HG03280 (cell line): ENCODE data around the gene NKAIN1.

ENCODE experiments used
- ATAC-seq: cut with Tn5 transposase; IDR thresholded peaks from one replicate; pipeline ENCODE4 v1.9.1; 2021; ENCODE audit warnings: mild to moderate bottlenecking, moderate library complexity; ENCODE audit not compliant: unreplicated experiment

Gene NKAIN1

DNA sequence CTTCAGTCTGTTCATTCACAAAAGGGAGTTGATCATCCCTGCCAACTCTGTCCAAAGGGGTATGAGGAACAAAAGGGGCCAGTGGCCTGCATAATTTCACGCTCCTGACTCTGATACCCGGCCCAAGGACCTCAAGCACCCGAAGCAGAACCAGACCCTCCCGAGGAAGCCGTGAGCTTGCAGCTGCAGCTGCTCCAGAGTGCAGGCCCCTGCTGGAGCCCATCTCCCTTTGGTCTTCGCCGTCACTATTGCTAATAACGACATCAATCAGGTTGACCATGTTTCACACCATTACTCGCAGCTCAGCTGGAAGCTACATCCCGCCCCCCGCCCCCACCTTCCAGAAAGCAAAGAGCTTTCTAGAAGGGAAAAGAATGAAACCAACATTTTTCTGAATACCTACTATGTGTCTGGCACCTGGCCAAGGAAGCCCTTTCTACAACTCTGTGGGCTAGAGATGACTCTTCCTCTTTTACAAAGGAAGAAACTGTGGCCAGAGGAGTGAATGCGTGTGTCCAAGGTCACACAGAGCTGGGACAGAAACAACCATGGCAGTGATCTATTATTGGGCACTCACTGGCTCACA is 5.5 kb downstream of the NKAIN1 start:
- ATAC-seq = no peak

DNA sequence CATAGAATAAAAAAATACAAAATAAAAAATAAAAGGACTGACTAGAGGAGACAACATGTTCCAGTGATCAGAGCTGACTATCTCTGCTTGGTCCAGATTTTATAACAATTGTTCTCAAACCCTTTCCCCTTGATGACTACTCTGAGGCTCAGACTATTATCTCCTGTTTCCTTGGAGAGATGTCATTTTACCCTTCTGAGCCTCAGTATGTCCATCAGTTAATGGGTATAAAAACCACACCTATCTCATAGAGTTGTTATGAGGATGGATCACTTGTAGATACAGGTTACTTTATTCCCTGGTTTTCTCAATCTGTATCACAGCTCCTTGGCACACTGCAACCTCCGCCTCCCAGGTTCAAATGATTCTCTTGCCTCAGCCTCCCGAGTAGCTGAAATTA is 7.0 kb downstream of the NKAIN1 start:
- ATAC-seq = no peak

GRCh38 chr1:31231802-31232201 is 7.9 kb downstream of the NKAIN1 start:
- ATAC-seq = no peak

GRCh38 chr1:31230378-31230777 is 9.3 kb downstream of the NKAIN1 start:
- no peak for ATAC-seq

DNA sequence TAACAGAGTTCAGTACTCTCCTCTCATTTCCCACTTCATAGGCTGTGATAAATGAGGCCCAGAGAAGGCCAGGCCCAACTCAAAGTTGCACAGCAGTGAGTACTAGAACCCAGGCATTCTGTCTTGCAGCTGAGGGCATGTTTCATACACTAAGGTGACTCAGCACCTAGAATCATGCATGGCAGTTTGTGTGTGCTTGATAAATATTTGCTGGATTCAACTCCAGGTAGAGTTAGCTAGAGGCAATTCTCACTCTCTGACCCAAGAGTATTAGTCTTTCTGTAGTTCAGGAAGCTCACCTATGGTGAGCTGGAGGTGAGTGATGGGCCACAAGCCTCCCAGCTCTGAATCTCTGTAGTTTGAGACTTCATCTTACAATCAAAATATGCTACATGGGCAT is 10.7 kb downstream of the NKAIN1 start:
- ATAC-seq = no peak

GRCh38 chr1:31227891-31228568 is 11.7 kb downstream of the NKAIN1 start:
- no peak for ATAC-seq

GRCh38 chr1:31224068-31224467 is 15.6 kb downstream of the NKAIN1 start:
- ATAC-seq = no peak

GRCh38 chr1:31222176-31222575 is 17.5 kb downstream of the NKAIN1 start:
- ATAC-seq = no peak

GRCh38 chr1:31221072-31221471 is 18.6 kb downstream of the NKAIN1 start:
- ATAC-seq = no peak

GRCh38 chr1:31219489-31219888 is 20.2 kb downstream of the NKAIN1 start:
- ATAC-seq = no peak

DNA sequence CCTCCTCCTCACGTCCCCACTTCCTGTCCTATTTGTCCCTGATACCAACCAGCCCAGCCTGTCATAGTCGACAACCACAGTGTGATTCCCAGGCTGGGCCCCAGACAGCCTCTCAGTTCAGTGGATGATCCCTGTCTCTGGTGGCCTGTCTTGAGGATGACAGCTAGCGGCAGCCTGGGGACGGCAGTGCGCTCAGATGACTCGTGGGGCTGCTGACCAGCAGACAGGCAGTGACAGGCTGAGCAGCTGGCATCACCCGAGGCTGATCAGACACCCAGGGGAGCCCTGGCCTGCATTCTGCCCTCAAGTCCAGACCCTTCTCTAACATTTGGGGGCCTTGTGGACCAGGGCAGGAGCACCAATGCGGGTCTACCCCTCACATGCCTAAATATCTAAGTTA is 21.0 kb downstream of the NKAIN1 start:
- ATAC-seq = no peak

- ATAC-seq = no peak
Measured at GRCh38 chr1:31216016-31216415, 23.7 kb downstream of the NKAIN1 start.

DNA sequence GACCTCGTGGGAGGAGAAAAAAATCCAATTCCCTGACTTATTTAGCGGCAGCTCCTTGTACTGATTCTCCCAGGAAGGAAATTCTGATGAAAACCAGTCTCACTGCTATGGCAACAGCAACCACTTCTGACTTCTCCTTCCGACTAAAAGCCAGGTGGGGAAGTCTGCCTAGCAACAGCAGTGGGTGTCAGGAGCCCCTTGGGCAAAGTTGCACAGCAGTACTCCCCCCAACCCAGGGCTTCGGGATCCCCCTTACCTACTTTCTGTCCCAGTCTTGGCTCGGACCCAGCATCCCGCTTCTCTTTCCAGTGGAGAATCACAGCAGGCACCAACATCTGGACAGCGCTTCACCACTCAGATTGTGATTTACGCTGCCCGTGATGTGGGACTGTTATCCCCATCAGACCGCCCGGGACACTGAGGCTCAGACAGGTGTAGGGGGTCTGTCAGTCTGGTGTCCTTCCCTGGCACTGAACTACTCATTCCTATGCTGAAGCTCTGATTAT is 24.6 kb downstream of the NKAIN1 start:
- no peak for ATAC-seq

DNA sequence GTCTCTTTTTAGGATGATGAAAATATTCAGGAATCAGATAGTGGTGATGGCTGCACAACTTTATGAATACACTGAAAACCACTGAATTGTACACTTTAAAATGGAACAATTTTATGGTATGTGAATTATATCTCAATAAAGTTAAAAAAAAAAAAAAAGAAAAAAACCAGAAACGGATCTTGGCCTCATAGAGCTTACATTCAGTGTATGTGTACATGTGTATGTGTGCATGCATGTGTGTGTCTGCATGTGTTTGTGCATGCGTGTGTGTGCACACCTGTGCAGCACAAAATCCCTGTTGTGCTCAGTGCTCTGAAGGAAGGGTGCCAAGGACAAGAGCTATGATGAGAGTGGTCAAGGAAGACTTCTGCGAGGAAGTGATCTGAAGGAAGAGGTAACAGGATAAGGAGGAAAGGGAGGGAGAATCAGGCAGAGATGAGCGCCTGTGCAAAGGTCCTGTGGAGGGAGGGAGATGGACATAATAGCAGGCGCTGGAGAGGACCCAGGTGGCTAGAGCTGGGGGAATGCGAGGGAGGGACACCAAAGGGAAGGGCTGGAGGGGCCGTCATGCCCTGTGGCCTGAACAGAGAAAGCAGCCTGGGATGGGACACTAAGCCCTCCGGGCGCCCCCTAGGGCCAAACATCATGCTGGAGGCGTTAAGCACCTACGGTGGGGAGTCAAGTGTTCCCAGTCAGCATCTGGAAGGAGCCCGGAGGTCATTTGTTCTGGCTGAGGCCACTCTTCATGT is 25.2 kb downstream of the NKAIN1 start:
- no peak for ATAC-seq

GRCh38 chr1:31208361-31208945 is 31.2 kb downstream of the NKAIN1 start:
- no peak for ATAC-seq

DNA sequence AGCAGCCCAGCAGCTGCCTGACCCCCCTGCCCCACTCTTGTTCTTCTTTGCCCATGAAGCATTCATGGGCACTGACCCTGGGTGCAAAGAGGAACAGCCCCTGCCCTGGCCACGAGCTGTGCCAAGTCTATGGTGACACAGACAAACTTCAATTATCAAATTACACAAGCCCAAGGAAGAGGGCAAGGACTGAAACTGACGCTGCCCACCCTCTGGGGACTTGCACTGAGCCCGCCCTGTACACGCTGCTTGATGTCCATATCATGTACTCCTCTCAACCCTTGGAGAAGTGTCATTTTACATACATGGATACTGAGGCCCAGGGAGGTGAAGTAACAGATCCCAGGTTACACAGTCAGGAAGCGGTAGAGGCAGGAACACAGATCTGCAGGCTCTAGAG is 32.1 kb downstream of the NKAIN1 start:
- no peak for ATAC-seq

DNA sequence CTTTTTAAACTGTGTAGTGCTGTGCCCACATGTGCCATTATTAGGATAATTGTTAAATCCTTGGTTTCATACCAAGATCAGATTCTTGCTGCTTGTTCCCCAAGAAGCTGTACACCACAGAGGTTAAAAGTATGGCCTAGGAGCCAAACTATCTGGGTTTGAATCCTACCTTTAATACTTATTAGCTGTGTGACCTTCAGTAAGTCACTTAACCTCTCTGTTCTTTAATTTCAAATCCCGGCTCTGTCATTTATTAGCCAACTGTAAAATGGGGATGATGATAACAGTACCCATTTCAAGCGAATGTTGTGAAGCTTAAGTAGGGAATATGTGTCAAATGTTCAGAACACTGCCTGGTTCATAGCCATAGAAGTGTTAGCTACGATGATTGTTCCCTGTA is 32.6 kb downstream of the NKAIN1 start:
- ATAC-seq = no peak

GRCh38 chr1:31203215-31203614 is 36.5 kb downstream of the NKAIN1 start:
- no peak for ATAC-seq

DNA sequence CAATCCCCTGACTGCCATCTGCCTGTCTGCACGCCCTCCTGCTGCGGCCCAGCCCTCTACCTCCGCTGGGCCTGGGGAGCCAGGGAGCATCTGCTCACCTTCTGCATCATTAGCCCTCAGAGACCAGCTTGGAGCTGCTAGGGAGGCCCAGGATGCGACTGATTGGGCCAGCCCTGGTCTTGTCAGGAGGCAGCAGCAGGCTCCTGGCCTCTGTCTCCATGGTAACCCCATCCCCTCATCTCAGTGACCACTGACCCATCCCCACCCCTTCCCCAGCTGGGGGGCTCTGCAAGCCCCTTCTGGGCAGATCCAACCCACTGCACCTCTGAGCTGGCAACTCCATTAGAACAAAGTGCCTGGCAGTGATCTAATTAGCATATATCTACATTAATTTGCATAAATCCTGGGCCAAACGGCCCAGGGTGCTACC is 37.7 kb downstream of the NKAIN1 start:
- no peak for ATAC-seq

- no peak for ATAC-seq
Measured at GRCh38 chr1:31199949-31200348, 39.7 kb downstream of the NKAIN1 start.

DNA sequence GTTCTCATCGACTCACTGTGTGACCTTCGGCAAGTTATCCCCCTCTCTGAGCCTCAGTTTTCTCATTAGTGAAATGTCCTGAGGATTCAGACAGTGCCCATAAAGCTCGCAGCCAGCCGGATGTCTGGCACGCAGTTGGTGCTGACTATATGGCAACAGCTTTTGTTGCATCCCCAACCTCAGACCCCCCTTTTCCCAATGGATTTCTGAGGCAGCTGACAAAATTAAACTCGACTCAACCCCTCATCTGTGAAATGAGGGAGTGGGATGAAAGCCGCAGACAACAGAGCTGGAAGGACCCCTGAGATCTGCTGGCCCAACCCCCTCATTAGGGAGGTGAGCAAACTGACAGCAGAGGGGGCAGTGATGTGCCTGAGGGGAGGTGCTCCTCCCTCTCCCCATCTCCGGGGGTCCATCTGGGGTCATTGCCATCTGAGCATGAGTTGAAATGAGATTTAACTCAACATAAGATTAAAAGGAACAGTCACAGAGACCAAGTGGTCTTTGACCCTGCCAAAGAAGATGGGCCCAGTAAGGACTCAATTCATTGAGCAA is 40.4 kb downstream of the NKAIN1 start:
- ATAC-seq = no peak
